Jurkat, Clone E6-1 (cell line): ENCODE data around the gene CA5A. TPM values are rescaled to one million over a fixed set of nuclear protein-coding genes. Genes with fewer than 3 reads are reported as not detected.
A peak's percentile ranks its signal among the peaks of the same experiment; 100 is the strongest.
"Not testable (repeated sequence)": the region's sequence is repeated elsewhere in the genome, so short reads cannot be mapped to it uniquely, and the experiment has no call there.

Source experiments
- DNase-seq: peaks from one replicate; pipeline ENCODE4 v3.0.0-alpha.2; 2011; ENCODE audit warnings: low read depth, low spot score
- H3K4me3 ChIP-seq: 2 replicates; pipeline ENCODE4 v1.5.1; 2011; ENCODE audit warnings: mild to moderate bottlenecking, low read length, control low read depth, moderate library complexity
- polyA plus RNA-seq: library from polyadenylated mRNA; unstranded; fragments of >200 nt; gene quantifications from one replicate; pipeline ENCODE4 v1.2.1, GENCODE V29; 2012; ENCODE audit warnings: missing spikeins; ENCODE audit not compliant: insufficient read length, insufficient read depth

The CA5A gene
- not detected for polyA plus RNA-seq

DNA sequence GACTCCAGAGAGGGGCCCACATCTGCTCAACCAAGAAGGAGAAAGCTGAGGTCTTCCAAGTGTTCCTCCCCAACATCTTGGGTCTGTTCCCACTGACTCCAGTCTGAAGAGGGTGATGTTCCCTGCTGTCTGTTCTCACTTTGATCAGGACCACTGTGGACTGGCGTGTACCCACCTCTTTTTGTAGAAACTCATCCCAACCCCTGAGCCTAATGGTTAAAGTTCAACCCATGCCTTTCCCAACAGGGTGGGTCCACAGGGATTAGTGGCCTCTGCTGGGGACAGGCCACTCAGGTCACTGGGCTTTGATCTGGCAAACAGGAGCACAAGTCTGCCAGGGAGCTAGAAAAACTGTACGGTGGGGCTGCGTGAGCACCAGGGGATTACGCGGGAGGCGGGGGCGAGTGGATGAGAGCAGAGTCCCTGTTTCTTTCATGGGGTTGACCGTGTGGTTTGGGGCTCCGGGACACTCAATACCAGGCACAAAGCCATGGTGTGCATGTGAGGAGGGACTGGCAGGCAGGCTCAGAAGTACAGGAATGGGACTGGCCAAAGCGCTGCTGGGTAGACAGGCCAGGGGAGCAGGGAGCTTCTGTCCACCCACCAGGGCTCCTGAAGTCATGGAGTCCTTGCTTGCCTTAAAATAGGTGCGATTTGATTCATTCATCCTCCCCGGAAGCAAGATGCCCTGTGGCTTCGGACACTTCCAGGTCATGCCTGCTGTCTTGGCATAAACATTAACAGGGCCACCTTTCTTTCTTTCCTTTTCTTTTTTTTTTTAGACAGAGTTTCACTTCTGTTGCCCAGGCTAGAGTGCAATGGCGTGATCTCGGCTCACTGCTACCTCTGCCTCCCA is at the start of gene CA5A:
Gene CA5A, minus strand, starts transcription at position 155 of the 856 bp plus-strand sequence. Its CDS starts 79 bp downstream, at position 76.
- DNase-seq, result no peak
- H3K4me3 ChIP-seq, result no peak within 1 kb of the TSS

DNA sequence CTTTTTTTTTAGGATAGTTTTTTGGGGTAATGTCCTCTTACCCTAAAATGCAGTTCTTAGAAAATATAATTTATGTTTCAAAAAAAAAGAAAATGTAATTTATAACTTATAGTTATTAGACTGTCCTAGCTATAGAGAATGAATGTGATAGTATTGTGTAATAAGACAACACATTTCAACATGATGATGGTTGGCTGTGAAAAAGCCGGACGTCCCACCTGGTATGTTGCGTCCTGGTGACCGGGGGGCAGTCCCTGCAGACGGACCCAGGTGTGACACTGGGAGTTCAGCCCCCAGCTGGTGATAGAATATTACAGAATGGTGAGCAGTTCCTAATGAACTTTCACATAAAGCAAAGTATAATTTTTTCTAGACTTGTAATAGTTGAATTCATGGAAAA is 49.2 kb upstream of the CA5A start:
- not testable (repeated sequence) for DNase-seq, H3K4me3 ChIP-seq

DNA sequence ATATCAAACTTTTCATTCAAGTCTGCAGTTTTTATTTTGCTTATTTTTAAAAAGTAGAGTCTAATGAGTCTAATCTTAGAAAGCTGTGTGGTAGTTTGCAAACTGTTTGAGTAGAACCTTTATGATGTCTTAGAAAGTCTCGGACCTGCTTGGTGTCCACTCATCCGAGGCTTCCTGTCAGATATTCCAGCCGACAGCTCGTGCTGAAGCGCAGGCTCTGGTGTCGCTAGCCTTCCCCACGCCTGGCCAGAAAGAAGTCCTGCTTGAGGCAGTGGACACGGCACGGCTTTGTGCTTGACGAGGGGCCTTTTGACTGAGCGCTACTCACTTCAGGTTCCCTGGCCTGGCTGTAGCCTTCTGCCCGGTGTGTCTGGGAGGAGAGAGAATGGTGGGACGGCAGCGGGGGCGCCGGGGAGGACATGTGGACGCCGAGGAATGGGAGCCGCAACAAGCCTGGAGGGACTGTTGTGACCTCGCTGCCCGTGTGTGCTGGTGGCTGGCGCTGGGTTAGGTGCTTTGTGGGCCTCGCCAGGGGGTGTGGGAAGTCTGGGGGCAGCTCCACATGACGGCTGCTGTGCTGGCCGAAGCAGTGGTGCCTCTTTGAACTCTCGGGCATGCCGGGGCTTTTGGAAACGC is 48.4 kb upstream of the CA5A start:
- no peak for DNase-seq
- H3K4me3 ChIP-seq, result no peak overlapping the region

DNA sequence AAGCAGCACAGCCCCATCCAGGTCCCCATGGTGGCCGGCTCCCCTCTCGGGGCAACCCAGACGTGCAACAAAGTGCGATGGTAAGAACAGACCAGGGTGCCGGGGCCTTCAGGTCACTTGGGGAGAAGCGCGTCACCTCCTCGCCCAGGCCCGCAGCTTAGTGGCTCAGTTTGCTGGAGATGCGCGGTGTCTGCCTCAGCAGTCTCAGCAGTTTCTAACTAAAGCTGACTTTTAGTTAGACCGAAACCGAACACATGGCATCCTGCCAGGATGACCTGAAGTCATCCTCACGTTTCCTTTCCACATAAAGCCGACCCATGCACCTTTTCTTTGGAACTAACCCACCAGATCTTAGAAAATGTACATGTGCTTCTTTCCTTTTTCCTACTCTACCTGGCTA is 47.9 kb upstream of the CA5A start:
- DNase-seq, H3K4me3 ChIP-seq: not testable (repeated sequence)

DNA sequence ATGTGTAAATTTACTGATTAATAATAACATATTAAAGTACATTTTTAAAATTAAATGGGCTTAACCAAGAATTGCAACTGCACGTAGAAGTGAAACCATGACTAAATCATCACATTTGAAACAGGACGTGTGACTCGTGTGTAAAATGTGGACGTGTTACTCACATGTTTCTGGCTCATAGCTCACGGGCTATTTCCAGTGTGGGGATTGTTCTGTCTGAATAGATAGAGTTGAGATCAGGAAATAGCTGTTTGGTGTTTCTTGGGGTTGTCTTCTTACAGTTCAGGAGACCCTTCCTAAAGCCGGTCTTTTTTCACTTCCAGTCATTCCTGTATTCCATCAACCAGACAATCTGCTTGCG is 47.4 kb upstream of the CA5A start:
- DNase-seq, H3K4me3 ChIP-seq: not testable (repeated sequence)

DNA sequence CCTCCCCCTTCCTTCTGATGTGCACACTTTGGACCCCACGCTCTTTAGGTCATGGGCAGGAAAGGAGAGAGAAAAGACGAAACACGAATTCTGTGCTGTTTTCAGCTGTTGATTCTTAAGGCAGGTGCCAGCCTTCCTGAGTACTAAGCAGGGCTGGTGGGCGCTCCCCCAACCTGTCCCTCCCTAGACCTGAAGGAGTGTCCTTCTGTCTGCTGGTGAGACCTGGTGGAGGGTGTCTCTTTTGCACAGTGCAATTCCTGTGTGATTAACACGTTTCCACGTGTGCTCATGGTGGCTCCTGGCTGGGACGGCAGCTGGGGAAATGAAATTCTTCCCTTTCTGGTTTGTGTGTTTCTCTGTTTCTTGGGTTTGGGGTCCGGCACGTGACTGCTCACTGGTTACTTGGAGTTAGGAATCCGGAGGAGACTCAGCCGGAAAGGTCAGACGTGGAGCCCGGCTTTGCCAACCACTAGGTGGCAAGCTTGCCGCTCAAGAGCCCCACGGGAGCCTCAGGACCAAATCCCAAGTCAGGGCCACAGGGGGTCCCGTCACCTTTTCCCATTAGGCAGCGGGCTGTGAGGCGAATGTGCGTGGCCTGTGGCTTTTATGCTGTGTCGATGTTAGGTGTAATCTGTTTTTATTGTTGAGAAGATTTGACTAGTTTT is 46.9 kb upstream of the CA5A start:
- not testable (repeated sequence) for H3K4me3 ChIP-seq, DNase-seq

DNA sequence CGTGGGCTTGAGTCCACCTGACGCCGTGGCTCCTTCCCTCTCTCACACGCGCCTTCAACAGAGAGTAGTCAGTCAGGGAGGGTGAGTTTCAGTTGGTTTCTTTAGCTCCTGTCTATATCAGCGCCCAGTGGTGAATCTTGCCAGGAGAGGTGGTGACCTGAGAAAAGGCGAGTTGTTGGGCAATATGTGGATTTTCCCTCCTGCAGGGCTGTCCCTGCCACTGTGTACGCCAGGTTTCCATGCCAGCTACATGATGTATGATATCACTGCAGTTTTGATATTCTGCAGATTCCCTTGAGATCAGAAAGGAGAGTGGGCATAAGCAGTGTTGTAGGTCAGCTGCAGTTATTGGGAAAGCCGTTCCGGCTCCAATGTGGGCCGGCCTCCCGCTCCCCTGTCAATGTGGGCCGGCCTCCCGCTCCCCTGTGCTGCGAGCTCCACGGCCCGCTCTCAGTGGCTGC is 46.3 kb upstream of the CA5A start:
- no peak overlapping the region for H3K4me3 ChIP-seq
- DNase-seq, result no peak

DNA sequence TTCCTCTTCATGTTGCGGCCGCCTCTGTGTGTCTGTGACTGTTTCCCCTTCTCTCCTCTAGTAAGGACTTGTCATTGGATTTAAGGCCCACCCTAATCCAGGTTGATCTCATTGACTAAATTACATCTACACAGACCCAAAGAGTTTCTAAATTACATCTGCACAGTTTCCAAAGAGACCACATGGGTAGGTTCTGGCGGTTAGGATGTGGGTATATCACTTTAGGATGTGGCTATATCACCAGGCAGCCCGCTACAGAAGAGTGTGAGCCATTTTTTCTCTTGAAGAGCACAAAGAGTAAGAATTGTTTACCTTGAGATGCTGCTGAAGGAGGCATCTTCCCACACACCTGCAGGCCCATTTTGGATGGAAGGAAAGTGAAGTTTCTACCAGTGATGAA is 45.0 kb upstream of the CA5A start:
- peak; percentile 78 for DNase-seq
- not testable (repeated sequence) for H3K4me3 ChIP-seq

DNA sequence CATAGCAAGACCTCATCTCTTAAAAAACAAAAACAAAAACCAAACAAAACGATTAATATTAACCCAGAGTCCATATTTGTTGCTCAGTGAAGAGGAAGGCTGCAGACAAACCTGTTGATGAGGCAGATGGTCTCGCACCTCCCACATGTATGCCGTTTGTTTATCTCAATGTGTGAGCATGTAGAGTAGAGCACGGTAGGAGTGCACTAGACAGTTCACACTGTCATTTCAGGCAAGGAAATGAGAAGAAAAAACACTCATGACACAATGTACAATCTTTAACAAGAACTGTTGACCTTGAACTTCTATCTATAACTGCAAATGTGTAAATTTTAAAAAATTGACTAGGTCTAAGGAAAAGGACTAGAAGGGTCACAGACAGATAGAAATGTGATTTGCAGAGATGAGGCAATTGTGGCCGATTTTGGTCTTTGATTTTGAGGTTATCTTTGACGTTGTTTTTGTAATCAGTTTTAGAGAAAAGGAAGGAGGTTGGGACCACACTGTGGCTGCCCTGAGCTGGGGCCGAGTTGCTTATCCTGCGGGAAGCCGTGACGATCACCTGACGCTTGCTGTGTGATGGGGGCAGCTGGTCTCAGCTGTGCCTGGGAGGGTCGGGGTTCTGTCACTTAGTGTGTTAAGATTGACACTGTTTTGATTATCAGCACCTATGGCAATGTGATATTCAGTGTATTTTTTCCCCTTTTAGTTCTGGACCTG is 43.7 kb upstream of the CA5A start:
- not testable (repeated sequence) for H3K4me3 ChIP-seq, DNase-seq

DNA sequence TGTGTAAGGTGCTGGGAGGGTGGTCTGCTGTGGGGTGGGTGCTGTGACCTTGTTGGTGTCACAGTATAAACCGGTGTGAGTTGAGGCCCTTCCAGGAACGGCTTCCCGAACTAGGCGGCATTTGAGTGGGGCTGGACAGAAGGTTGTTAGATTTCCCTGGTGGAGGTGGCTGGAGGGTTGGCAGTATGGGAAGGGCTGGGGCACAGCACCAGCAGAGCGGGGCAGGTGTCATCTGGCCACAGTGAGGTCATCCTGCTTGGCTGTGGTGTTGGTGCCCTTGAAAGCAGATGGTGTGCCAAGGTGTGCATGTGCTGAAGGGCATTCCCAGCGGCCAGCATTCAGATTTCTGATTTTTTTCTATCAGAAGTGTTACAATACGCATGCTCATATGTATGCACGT is 43.0 kb upstream of the CA5A start:
- no peak overlapping the region for H3K4me3 ChIP-seq
- no peak for DNase-seq

DNA sequence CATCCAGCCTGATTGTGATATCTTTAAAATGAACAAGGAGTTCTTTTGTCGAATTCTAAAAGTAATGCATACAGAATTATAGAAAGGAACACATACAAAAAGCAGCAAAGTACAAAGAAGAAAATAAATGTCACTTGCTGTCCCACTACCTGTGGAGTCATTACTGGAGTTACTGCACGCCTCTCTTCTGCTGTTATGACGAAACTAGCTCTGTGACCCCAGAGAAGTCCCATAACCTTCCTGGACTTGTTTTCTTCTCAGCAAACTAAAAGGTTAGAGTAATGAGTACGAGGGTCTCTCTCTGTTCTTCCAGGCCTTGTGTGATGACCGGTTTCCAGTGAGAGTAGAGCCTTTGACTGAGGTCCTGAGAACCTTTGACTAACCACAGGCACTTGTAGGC is 41.8 kb upstream of the CA5A start:
- DNase-seq, result no peak
- H3K4me3 ChIP-seq, result no peak overlapping the region

DNA sequence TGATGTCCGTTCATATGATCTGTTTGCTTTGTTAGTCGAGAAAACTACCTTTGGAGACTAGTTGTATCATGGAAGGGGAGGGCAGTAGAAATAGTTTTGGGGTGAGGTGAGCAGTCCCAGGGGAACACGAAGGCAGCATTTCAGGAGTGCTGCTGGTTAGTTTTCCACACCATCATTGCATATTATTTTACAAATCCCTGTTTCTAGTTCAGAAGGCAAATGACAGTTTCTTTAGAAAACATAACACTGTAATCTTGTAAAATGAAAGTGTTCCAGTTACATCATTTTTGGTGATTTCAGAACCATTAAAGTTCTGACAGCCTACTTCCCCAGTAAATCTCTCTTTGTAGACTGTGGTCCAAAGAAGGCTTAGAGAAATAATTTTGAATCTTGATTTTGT is 40.3 kb upstream of the CA5A start:
- H3K4me3 ChIP-seq, result no peak overlapping the region
- DNase-seq, result no peak

DNA sequence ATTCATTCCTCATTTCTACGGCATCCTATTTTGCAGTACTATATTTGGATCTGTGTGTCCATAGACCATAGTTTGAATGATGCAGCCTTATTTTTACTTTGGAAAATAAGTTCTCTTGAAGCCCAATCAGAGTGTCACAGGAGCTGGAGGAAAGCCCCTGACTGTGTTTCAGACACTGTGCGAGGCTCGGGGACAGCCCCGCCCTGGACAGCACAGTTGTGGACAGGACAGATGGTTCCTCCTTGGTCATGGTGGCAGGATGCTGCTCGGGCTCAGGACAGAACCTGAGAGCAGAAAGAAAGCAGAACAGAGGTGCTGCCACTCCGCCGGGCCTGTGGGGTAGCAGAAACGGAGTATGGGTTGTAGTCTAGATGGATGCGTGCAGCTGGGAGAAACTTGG is 37.8 kb upstream of the CA5A start:
- H3K4me3 ChIP-seq, result no peak overlapping the region
- DNase-seq, result no peak

DNA sequence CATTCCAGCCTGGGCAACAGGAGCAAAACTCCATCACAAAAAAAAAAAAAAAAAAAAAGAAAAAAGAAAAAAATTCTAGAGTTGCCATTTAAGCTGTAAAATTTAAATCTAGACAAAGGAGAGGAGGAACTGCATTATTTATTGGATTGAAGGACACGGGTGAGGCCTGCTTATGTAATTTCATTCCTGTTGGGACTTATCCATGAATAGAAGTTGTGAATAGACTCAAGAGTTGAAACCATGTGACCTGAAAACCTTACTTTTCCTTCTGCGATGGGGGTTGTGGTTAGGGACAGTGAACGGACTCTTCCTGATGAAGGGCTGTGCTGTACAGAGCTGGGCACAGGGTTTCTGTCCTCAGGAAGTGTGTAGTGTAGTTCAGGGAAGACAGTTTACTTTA is 37.4 kb upstream of the CA5A start:
- DNase-seq, result no peak
- H3K4me3 ChIP-seq, result no peak overlapping the region

DNA sequence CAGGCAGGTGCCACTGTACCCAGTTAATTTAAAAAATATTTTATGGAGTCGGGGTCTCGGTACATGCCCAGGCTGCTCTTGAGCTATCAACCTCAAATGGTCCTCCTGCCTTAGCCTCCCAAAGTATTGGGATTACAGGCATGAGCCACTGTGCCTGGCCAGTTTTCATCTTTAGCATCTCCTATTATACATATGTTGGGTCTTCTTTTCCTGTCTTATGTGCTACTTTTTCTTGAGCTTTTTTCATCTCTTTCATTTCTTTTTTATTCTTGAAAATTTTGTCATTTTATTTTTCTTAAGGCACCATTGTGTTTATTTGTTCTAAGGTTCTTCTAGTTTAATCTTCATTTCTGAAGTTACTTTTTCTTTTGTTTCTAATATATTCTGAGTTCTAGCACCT is 35.6 kb upstream of the CA5A start:
- H3K4me3 ChIP-seq, result no peak overlapping the region
- no peak for DNase-seq

DNA sequence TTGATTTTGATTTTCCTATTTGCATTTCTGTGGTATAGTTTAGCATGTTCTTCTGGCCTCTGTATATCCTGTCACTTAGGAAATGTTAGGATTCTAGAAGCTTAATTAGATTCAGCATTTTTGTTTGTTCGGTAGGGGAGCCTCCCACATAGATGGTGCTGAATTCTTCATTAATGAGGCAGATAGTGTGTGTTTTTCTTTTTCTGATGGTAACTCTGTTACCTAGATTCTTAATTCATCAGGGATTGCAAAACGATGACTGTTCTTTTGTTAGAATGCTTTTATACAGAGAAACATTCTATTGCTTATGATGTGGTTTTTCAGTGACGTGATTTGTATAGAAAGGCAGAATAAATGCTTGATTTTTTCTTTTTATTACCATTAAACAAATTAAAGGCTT is 33.9 kb upstream of the CA5A start:
- H3K4me3 ChIP-seq, result no peak overlapping the region
- no peak for DNase-seq

DNA sequence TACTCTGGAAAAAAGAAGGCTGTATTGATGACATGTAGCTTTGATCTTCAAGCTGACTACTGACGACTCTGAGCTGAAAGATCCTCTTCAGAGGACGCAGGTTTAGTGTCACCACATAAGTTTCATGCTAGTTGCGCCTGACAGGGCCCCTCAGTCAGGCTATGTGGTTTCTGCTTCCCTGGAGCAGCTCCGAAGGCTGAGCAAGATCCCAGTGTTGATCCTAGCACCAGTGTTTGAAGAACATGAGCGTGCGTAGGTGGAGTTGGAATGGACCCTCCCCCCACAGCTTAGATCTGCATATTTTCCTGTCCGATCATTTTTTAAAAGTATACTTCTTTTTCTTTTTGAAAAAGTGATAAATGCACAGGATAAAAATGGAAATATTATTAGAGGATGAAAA is 32.2 kb upstream of the CA5A start:
- H3K4me3 ChIP-seq, result no peak overlapping the region
- no peak for DNase-seq

DNA sequence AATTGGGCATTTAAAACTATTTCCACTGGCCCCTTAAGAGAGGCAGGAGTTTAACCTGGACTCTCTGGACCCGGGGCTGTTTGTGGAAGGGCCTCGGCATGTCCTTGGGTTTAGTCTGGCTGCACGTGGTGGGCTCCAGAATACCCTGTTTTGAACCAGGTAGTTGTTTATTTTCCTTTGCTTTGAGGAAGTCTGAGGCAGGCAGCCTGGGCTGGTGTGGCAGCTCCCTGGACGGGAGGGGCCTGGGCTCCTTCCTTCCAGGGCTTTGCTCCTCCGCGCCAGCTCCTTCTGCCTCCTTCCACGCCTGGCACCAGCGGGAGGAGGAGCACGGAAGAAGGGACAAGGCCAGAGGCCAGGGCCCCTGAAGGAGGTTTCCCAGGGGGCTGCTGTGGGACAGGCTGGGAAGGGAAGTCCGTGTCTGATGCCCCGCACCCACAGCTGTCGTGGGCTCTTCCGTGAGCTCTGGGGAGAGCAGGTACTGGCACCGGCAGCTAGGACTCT is 30.4 kb upstream of the CA5A start:
- no peak for DNase-seq
- H3K4me3 ChIP-seq, result no peak overlapping the region

DNA sequence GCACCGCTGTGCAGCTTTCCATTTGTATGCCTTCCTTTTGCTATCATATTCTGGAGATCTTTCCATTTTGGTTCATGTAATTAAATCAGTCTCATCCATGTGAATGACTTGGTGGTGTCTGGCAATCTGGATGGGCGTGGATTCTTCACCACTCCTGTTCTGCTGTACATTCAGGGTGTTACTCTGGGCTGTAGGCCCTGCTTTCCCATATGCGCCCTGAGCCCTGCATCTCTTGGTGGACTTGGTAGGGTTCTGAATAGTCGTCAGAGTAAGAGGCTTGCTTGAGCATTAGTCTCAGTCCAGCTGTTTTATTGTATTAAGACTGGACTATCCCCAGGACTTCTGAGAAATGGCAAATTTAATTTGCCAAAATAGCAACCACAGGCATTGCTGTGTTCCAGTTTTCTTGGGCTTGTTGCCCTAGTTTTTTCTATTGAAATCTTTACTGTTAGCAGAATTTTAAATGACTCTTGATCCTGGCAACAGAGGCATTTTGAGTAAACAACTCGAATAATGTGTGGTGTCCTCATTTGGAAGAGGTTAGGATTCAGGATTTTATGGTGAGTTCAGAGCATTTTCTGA is 29.8 kb upstream of the CA5A start:
- no peak overlapping the region for H3K4me3 ChIP-seq
- no peak for DNase-seq
